ENCODE measurements around the gene PTN. TPM values are rescaled to one million over a fixed set of nuclear protein-coding genes. Genes with fewer than 3 reads are reported as not detected.

Gene PTN
- total RNA-seq, 4 donors from 2014 or later = 1.4 to 6.9 (median 2.6) TPM

GRCh38 chr7:137313201-137313600, 30.3 kb downstream of the PTN start:
- H3K27me3 ChIP-seq = no peaks in the 10 kb centered on the region
- no peaks in the 10 kb centered on the region for H3K36me3 ChIP-seq
- WGBS = 58% methylated on average over 4 of the region's 4 CpGs
- TF ChIP-seq POLR2AphosphoS5 (IDR thresholded peaks at IDR 0.05) (no peak), EP300 (IDR thresholded peaks at IDR 0.05) (no peak), CTCF (IDR thresholded peaks at IDR 0.05) (no peak), POLR2A (IDR thresholded peaks at IDR 0.05) (no peak)
- no peaks in the 10 kb centered on the region for H3K4me1 ChIP-seq
- H3K4me3 ChIP-seq = no peak overlapping the region
- no peak overlapping the region for H3K27ac ChIP-seq
- no peak for DNase-seq (ENCODE audit: low spot score in 2 of 2)
- no peaks in the 10 kb centered on the region for H3K9me3 ChIP-seq

- no peaks in the 10 kb centered on the region for H3K36me3 ChIP-seq
- 66% methylated on average over 4 of the region's 4 CpGs for WGBS
- H3K4me1 ChIP-seq = no peaks in the 10 kb centered on the region
- H3K27ac ChIP-seq = no peak overlapping the region
- no peak for TF ChIP-seq EP300 (IDR thresholded peaks at IDR 0.05)
- no peak for TF ChIP-seq CTCF (IDR thresholded peaks at IDR 0.05)
- TF ChIP-seq POLR2AphosphoS5 (IDR thresholded peaks at IDR 0.05) = no peak
- TF ChIP-seq POLR2A (IDR thresholded peaks at IDR 0.05) = no peak
- no peak overlapping the region for H3K4me3 ChIP-seq
- no peak for DNase-seq (ENCODE audit: low spot score in 2 of 2)
- no peaks in the 10 kb centered on the region for H3K27me3 ChIP-seq
- no peaks in the 10 kb centered on the region for H3K9me3 ChIP-seq
Observed at GRCh38 chr7:137306748-137307147, 36.8 kb downstream of the PTN start.

- Histone ChIP-seq H3K27ac (no peak overlapping the region), H3K9me3 (no peaks in the 10 kb centered on the region), H3K4me3 (no peak overlapping the region), H3K27me3 (no peaks in the 10 kb centered on the region), H3K4me1 (no peaks in the 10 kb centered on the region), H3K36me3 (no peaks in the 10 kb centered on the region)
- TF ChIP-seq CTCF (IDR thresholded peaks at IDR 0.05) (no peak), POLR2A (IDR thresholded peaks at IDR 0.05) (no peak), POLR2AphosphoS5 (IDR thresholded peaks at IDR 0.05) (no peak), EP300 (IDR thresholded peaks at IDR 0.05) (no peak)
- DNase-seq (ENCODE audit: low spot score in 2 of 2) = no peak
- WGBS = 66% methylated on average over 6 of the region's 6 CpGs
Observed at GRCh38 chr7:137305901-137306621, 37.5 kb downstream of the PTN start.

GRCh38 chr7:137304624-137305235, 38.8 kb downstream of the PTN start:
- H3K4me1 ChIP-seq = no peaks in the 10 kb centered on the region
- DNase-seq (ENCODE audit: low spot score in 2 of 2) = no peak
- H3K27ac ChIP-seq = no peak overlapping the region
- no peaks in the 10 kb centered on the region for H3K27me3 ChIP-seq
- no peak overlapping the region for H3K4me3 ChIP-seq
- 85% methylated on average over 9 of the region's 9 CpGs for WGBS
- TF ChIP-seq CTCF (IDR thresholded peaks at IDR 0.05) (no peak), EP300 (IDR thresholded peaks at IDR 0.05) (no peak), POLR2AphosphoS5 (IDR thresholded peaks at IDR 0.05) (no peak), POLR2A (IDR thresholded peaks at IDR 0.05) (no peak)
- H3K9me3 ChIP-seq = no peaks in the 10 kb centered on the region
- H3K36me3 ChIP-seq = no peaks in the 10 kb centered on the region

- no peaks in the 10 kb centered on the region for H3K36me3 ChIP-seq
- DNase-seq (ENCODE audit: low spot score in 2 of 2) = no peak
- H3K9me3 ChIP-seq = no peaks in the 10 kb centered on the region
- no peak overlapping the region for H3K27ac ChIP-seq
- H3K4me3 ChIP-seq = no peak overlapping the region
- TF ChIP-seq POLR2A (IDR thresholded peaks at IDR 0.05) = no peak
- no peak for TF ChIP-seq CTCF (IDR thresholded peaks at IDR 0.05)
- no peak for TF ChIP-seq POLR2AphosphoS5 (IDR thresholded peaks at IDR 0.05)
- TF ChIP-seq EP300 (IDR thresholded peaks at IDR 0.05) = no peak
- WGBS = 96% methylated on average over 1 of the region's 1 CpG
- no peaks in the 10 kb centered on the region for H3K27me3 ChIP-seq
- no peaks in the 10 kb centered on the region for H3K4me1 ChIP-seq
Observed at GRCh38 chr7:137304165-137304564, 39.4 kb downstream of the PTN start.
